Caco-2 (cell line): ENCODE data around the gene LCN12. TPM values are rescaled to one million over a fixed set of nuclear protein-coding genes. Genes with fewer than 3 reads are reported as not detected.

ENCODE experiments used
- BruUV-seq: library from RNA; stranded (reverse); fragments of 400-500 nt; replicated peaks from 2 replicates; lab custom pipeline; 2021; lab: Mats Ljungman, UMichigan
- CTCF ChIA-PET: fragments of 300-600 bp; sonication (Branson Sonifier 250); formaldehyde crosslinking; loops from one replicate; lab custom pipeline; 2022; ENCODE audit warnings: antibody characterized with exemption; lab: Charles Lee
- POLR2A ChIA-PET: fragments of 300-600 bp; sonication (Branson Sonifier 250); formaldehyde crosslinking; loops from one replicate; lab custom pipeline; 2022; ENCODE audit warnings: antibody characterized with exemption; lab: Charles Lee
- DNase-seq, 2 experiments: peaks; one replicate each; pipeline versions ENCODE4 v3.0.0 to v3.0.0-alpha.2; 2020 to 2022
- H3K27me3 ChIP-seq: replicated peaks from 2 replicates; pipeline ENCODE4 v1.6.0; 2011; ENCODE audit warnings: low read length; ENCODE audit not compliant: control insufficient read depth, insufficient read depth
- H3K36me3 ChIP-seq: 2 replicates; pipeline ENCODE4 v1.5.1; 2011; ENCODE audit warnings: low read length; ENCODE audit not compliant: control insufficient read depth, insufficient read depth
- H3K4me1 ChIP-seq: fragments of 250-450 bp; sonication (Bioruptor Pico); 2 replicates; pipeline ENCODE4 v1.5.1; 2020; ENCODE audit warnings: mild to moderate bottlenecking
- H3K4me3 ChIP-seq: 2 replicates; pipeline ENCODE4 v1.5.1; 2011; ENCODE audit warnings: low read depth, mild to moderate bottlenecking, control low read depth, low read length
- H3K9me3 ChIP-seq: fragments of 250-450 bp; sonication (Bioruptor Pico); 2 replicates; pipeline ENCODE4 v1.5.1; 2020; ENCODE audit warnings: mild to moderate bottlenecking, moderate library complexity
- H3K27ac Mint-ChIP-seq: one replicate; pipeline ENCODE4 v1.8.0; 2022; ENCODE audit warnings: mixed read lengths; ENCODE audit not compliant: unreplicated experiment
- H3K27me3 Mint-ChIP-seq: one replicate; pipeline ENCODE4 v1.8.0; 2022; ENCODE audit warnings: mixed read lengths; ENCODE audit not compliant: insufficient read depth, unreplicated experiment
- H3K36me3 Mint-ChIP-seq: one replicate; pipeline ENCODE4 v1.8.0; 2022; ENCODE audit warnings: mild to moderate bottlenecking, mixed read lengths; ENCODE audit not compliant: insufficient read depth, unreplicated experiment
- H3K4me1 Mint-ChIP-seq: one replicate; pipeline ENCODE4 v1.8.0; 2022; ENCODE audit warnings: low read depth, mixed read lengths; ENCODE audit not compliant: unreplicated experiment
- H3K4me3 Mint-ChIP-seq: one replicate; pipeline ENCODE4 v1.8.0; 2022; ENCODE audit warnings: mild to moderate bottlenecking, moderate library complexity, mixed read lengths; ENCODE audit not compliant: unreplicated experiment
- H3K9me3 Mint-ChIP-seq: one replicate; pipeline ENCODE4 v1.8.0; 2022; ENCODE audit warnings: mixed read lengths; ENCODE audit not compliant: unreplicated experiment
- intact Hi-C: fragments of 100-400 bp; cut with micrococcal nuclease; formaldehyde crosslinking; loops from one replicate; pipeline ENCODE4 v1.10.0; 2022; ENCODE audit not compliant: unreplicated experiment
- total RNA-seq: library from RNA; stranded (reverse); gene quantifications from 2 replicates; pipeline ENCODE4 v1.2.3, GENCODE V29; 2022
- TF ChIP-seq, protein P1 (sequence below), 2 experiments: fragments of 200-600 bp in 1 of 2; IDR thresholded peaks; 1 replicate in 1 of 2; 2 replicates in 1 of 2; pipeline versions ENCODE4 v1.5.1 to v1.8.0; 2011 to 2022; ENCODE audit warnings: antibody characterized with exemption in 1 of 2, control low read depth in 1 of 2, inconsistent platforms in 1 of 2, low read depth in 1 of 2, low read length in 1 of 2, mild to moderate bottlenecking in 1 of 2, moderate library complexity in 1 of 2; ENCODE audit not compliant: insufficient read depth in 1 of 2, severe bottlenecking in 1 of 2, unreplicated experiment in 1 of 2

LCN12 gene
- total RNA-seq, 1 experiment from 2014 or later, result 20.0 TPM

DNA sequence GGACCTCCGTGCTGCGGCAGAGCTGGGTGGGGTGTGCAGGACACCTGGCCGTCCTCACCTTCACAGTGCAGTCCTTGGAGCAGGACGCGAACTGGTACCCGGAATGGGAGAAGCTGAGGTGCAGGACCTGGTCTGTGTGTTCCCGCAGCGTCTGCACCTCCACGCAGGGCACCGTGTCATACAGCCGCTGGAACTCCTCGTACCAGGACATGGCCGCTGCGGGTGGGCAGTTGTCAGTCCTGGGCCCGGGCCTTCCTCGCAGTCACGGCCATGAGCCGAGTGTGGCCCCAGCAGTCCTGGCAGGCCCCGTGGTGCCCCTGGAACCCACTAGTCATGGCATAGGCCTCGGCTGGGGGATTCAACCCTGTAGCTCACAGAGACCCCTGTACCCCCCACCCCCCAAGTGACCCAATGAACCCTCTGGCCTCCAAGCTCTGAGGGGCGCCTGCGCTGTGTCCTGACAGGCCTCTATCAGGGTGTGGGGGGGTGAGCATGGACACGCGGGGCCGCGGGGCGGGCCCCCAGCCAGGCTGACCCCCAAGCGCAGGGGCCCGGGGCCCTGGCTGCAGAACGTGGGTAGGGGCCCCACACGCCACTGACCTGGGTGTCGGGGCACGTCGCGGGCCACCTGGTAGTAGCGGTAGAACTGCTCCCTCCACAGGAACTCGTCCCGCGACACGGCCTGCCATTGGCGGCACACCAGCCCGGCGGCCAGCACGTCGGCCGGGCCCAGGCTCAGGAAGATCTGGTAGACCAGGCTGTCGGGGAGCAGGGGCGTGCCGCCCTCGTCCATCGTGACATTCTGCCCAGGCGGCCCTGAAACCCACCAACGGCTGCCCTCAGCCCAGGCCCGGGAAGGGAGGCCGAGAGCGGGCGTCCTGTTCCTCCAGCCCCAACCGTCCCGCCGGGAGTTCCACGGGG lies 8.5 kb upstream of the LCN12 start:
- H3K4me1 ChIP-seq, result peaks cover 38% of the 10 kb centered on the region
- CTCF ChIA-PET, result interaction anchor here (0.6 to 1.0 kb wide), 2 partner anchors 48 to 86 kb away, joined by 3 to 5 read pairs; no protein-coding TSS in a partner anchor
- Mint-ChIP-seq H3K27me3 (no peaks in the 10 kb centered on the region), H3K4me1 (no peaks in the 10 kb centered on the region), H3K36me3 (peaks cover 66% of the 10 kb centered on the region), H3K27ac (peak overlapping the region; percentile 48), H3K9me3 (no peaks in the 10 kb centered on the region), H3K4me3 (peak overlapping the region; percentile 71)
- TF ChIP-seq, protein P1, sequence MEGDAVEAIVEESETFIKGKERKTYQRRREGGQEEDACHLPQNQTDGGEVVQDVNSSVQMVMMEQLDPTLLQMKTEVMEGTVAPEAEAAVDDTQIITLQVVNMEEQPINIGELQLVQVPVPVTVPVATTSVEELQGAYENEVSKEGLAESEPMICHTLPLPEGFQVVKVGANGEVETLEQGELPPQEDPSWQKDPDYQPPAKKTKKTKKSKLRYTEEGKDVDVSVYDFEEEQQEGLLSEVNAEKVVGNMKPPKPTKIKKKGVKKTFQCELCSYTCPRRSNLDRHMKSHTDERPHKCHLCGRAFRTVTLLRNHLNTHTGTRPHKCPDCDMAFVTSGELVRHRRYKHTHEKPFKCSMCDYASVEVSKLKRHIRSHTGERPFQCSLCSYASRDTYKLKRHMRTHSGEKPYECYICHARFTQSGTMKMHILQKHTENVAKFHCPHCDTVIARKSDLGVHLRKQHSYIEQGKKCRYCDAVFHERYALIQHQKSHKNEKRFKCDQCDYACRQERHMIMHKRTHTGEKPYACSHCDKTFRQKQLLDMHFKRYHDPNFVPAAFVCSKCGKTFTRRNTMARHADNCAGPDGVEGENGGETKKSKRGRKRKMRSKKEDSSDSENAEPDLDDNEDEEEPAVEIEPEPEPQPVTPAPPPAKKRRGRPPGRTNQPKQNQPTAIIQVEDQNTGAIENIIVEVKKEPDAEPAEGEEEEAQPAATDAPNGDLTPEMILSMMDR (IDR thresholded peaks at IDR 0.05; ENCODE audit: insufficient read depth in 1 of 2, low read depth in 1 of 2, low read length in 1 of 2, severe bottlenecking in 1 of 2, unreplicated experiment in 1 of 2), result no peak
- POLR2A ChIA-PET, result no interaction called here
- intact Hi-C loops, result loop anchor here (10.0 kb wide), 1 partner anchor 99 kb away; the partner anchor contains the start of genes AJM1 and PHPT1
- DNase-seq, result peak; percentile 44 to 50
- H3K27me3 ChIP-seq, result no peaks in the 10 kb centered on the region
- BruUV-seq, result no TSS peak
- peak overlapping the region; percentile 59 for H3K4me3 ChIP-seq
- H3K36me3 ChIP-seq, result peaks cover 1% of the 10 kb centered on the region; the same call in 1 of the 2 replicates
- H3K9me3 ChIP-seq, result no peaks in the 10 kb centered on the region

DNA sequence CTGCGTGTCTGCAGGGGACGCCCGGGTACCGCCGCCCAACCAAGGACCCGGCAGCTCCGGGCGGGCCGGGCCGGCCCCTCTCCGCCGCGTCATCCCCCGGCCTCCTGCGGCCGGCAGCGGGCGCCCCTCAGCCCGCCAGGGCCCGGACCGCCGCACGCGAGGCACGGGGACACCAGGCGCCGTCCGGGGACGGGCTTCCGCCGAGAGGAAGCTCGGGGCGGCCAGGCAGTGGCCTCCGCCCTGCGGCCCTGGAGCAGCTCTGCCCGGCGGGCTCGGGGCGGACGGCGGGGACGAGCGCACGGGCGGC lies 7.9 kb upstream of the LCN12 start:
- H3K4me3 ChIP-seq, result peak overlapping the region; percentile 59
- Mint-ChIP-seq H3K27ac (peak overlapping the region; percentile 48), H3K36me3 (peaks cover 60% of the 10 kb centered on the region), H3K27me3 (no peaks in the 10 kb centered on the region), H3K4me1 (no peaks in the 10 kb centered on the region), H3K4me3 (peak overlapping the region; percentile 71), H3K9me3 (no peaks in the 10 kb centered on the region)
- H3K4me1 ChIP-seq, result peaks cover 44% of the 10 kb centered on the region
- TF ChIP-seq, protein P1 (IDR thresholded peaks at IDR 0.05; ENCODE audit: insufficient read depth in 1 of 2, low read depth in 1 of 2, low read length in 1 of 2, severe bottlenecking in 1 of 2, unreplicated experiment in 1 of 2), result no peak
- intact Hi-C loops, result loop anchor here (10.0 kb wide), 1 partner anchor 99 kb away; the partner anchor contains the start of genes AJM1 and PHPT1
- DNase-seq, result peak in 1 of 2 experiments; percentile 72
- no peaks in the 10 kb centered on the region for H3K27me3 ChIP-seq
- peaks cover 1% of the 10 kb centered on the region; the same call in 1 of the 2 replicates for H3K36me3 ChIP-seq
- ChIA-PET CTCF (interaction anchor here (0.6 to 1.0 kb wide), 3 partner anchors 48 to 85 kb away, joined by 3 to 5 read pairs (median 4); partner anchors contain the start of gene CLIC3), POLR2A (no interaction called here)
- no TSS peak for BruUV-seq
- no peaks in the 10 kb centered on the region for H3K9me3 ChIP-seq

DNA sequence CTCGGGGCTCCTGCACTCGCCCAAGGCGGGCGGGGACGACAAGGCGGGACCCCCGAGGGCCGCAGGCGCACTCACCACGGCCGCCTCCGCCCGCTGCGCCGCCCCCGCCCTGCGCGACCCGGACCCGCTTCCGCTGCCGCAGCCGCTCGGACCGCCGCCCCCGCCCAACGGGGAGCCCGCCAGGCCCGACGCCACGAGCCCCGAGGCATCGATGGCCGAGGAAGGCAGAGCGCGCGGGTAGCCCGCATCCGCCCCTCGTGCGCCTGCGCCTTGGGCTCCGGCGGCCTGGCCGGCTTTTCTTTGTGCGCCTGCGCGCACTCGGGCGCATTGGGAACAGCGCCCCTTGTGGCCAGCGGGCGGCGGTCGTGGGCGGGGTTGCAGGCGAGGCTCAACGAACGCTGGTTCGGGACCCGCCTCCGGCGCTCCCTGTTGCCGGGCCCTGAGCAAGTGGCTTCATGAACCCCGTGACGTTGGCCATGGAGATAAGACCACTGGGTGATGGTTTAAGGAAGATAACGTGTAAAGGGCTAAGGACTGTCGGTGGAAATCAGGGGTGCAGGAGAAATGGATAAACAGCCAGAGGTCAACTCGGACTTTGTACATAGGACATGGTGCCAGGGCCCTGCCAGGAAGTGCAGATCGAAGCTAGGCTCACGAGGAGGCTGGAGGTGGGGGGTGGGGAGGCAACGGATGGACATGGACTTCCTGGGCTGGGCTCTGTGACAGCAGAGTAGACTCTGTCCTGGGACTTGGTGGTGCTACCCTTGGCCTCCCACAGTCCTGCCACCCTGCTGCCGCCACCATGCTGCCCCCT lies 7.3 kb upstream of the LCN12 start, which contains the start of the genes C8G and FBXW5:
TSS of gene C8G (plus strand) at position 725 of the 814 bp plus-strand sequence. CDS start at position 803, 78 bp downstream.
TSS of gene FBXW5 (minus strand) at position 220 of the 814 bp plus-strand sequence. CDS start 655 bp downstream, outside the sequence.
- Mint-ChIP-seq H3K4me3 (peak within 1 kb of the TSS; percentile 71), H3K27me3 (no peaks in the 10 kb centered on the region), H3K4me1 (no peaks in the 10 kb centered on the region), H3K36me3 (peaks cover 60% of the 10 kb centered on the region), H3K27ac (peak within 1 kb of the TSS; percentile 48), H3K9me3 (no peaks in the 10 kb centered on the region)
- intact Hi-C loops, result loop anchor here (5.0 to 10.0 kb wide), 2 partner anchors 100 to 157 kb away; partner anchors contain the start of genes AJM1 and PHPT1
- Histone ChIP-seq H3K4me1 (peaks cover 44% of the 10 kb centered on the region), H3K36me3 (peaks cover 1% of the 10 kb centered on the region; the same call in 1 of the 2 replicates), H3K9me3 (no peaks in the 10 kb centered on the region), H3K4me3 (peak within 1 kb of the TSS; percentile 59), H3K27me3 (no peaks in the 10 kb centered on the region)
- DNase-seq, result peak; percentile 93 to 97
- TF ChIP-seq, protein P1 (IDR thresholded peaks at IDR 0.05; ENCODE audit: insufficient read depth in 1 of 2, low read depth in 1 of 2, low read length in 1 of 2, severe bottlenecking in 1 of 2, unreplicated experiment in 1 of 2), result peak; percentile 92 to 96
- no TSS peak for BruUV-seq
- ChIA-PET CTCF (interaction anchor here (0.6 to 1.0 kb wide), 4 partner anchors 11 to 85 kb away, joined by 3 to 5 read pairs (median 4); partner anchors contain the start of gene CLIC3), POLR2A (no interaction called here)
